ENCODE measurements around the gene APC2.
"Not testable (repeated sequence)": the region's sequence is repeated elsewhere in the genome, so short reads cannot be mapped to it uniquely, and the experiment has no call there.

The APC2 gene

DNA sequence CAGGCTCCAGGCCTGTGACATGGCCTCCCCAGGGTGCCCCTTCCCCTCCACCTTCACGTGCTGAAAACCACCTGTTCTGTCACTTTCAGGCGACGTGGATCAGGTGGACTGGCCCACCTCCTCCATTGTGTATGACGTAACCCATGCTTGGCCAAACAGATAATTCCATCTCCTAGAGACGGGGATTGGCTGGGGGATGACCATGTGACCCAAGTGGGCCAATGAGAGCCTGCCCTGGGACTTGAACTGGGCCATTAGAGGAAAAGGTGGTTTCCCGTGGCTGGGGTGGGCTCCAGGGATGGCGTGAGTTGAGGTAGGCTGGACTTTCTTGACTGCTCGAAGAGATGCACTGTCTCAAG is 66.5 kb downstream of the APC2 start:
- no peak overlapping the region for H3K27ac ChIP-seq (ENCODE audit: low read depth in 2 of 2, low read length in 2 of 2)
- peaks cover 3 to 4% of the 10 kb centered on the region in 2 donors for H3K4me1 ChIP-seq (ENCODE audit: control insufficient read depth in 2 of 2, insufficient read depth in 2 of 2, low read length in 2 of 2)
- no peak overlapping the region for H3K4me3 ChIP-seq (ENCODE audit: low read length in 2 of 2)
- peaks cover 12 to 21% of the 10 kb centered on the region in 2 donors for H3K27me3 ChIP-seq (ENCODE audit: control insufficient read depth in 2 of 2, insufficient read depth in 2 of 2, low read length in 2 of 2)
- no peaks in the 10 kb centered on the region for H3K9me3 ChIP-seq (ENCODE audit: control insufficient read depth in 2 of 2, low read length in 2 of 2)
- no peak overlapping the region for H3K9ac ChIP-seq (ENCODE audit: low read depth in 1 of 2, low read length in 2 of 2)
- no peaks in the 10 kb centered on the region for H3K36me3 ChIP-seq (ENCODE audit: control insufficient read depth in 2 of 2, insufficient read depth in 2 of 2, low read length in 2 of 2)

DNA sequence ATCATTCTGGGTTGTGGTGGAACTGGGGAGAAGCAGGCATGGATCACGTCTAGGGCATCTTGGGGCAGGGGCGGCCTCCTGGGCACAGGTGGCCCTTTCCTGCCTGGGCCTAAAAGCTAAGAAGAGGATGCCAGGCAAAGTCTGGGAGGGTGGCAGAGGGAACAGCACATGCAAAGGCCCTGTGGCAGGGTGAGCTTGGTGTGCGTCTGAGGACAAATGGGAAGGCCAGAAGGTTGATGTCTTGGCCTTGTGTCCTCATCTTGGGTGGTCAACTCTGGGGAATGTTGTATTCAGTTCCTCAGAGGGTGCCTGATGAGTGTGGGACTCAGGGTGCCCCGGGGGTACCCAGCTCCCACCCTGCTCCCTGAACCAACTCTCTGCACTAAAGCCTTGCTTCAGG is 68.5 kb downstream of the APC2 start:
- Histone ChIP-seq H3K4me1 (ENCODE audit: control insufficient read depth in 2 of 2, insufficient read depth in 2 of 2, low read length in 2 of 2) (no peaks in the 10 kb centered on the region), H3K36me3 (ENCODE audit: control insufficient read depth in 2 of 2, insufficient read depth in 2 of 2, low read length in 2 of 2) (no peaks in the 10 kb centered on the region), H3K9ac (ENCODE audit: low read depth in 1 of 2, low read length in 2 of 2) (no peak overlapping the region), H3K9me3 (ENCODE audit: control insufficient read depth in 2 of 2, low read length in 2 of 2) (no peaks in the 10 kb centered on the region), H3K27me3 (ENCODE audit: control insufficient read depth in 2 of 2, insufficient read depth in 2 of 2, low read length in 2 of 2) (peaks cover 12 to 17% of the 10 kb centered on the region in 2 donors), H3K27ac (ENCODE audit: low read depth in 2 of 2, low read length in 2 of 2) (no peak overlapping the region), H3K4me3 (ENCODE audit: low read length in 2 of 2) (no peak overlapping the region)

GRCh38 chr19:1519802-1520201 is 69.9 kb downstream of the APC2 start:
- H3K4me3 ChIP-seq (ENCODE audit: low read length in 2 of 2); H3K27ac ChIP-seq (ENCODE audit: low read depth in 2 of 2, low read length in 2 of 2); H3K4me1 ChIP-seq (ENCODE audit: control insufficient read depth in 2 of 2, insufficient read depth in 2 of 2, low read length in 2 of 2); H3K36me3 ChIP-seq (ENCODE audit: control insufficient read depth in 2 of 2, insufficient read depth in 2 of 2, low read length in 2 of 2); H3K9me3 ChIP-seq (ENCODE audit: control insufficient read depth in 2 of 2, low read length in 2 of 2); H3K9ac ChIP-seq (ENCODE audit: low read depth in 1 of 2, low read length in 2 of 2): not testable (repeated sequence)
- H3K27me3 ChIP-seq (ENCODE audit: control insufficient read depth in 2 of 2, insufficient read depth in 2 of 2, low read length in 2 of 2), result peaks cover 15 to 24% of the 10 kb centered on the region in 2 donors

DNA sequence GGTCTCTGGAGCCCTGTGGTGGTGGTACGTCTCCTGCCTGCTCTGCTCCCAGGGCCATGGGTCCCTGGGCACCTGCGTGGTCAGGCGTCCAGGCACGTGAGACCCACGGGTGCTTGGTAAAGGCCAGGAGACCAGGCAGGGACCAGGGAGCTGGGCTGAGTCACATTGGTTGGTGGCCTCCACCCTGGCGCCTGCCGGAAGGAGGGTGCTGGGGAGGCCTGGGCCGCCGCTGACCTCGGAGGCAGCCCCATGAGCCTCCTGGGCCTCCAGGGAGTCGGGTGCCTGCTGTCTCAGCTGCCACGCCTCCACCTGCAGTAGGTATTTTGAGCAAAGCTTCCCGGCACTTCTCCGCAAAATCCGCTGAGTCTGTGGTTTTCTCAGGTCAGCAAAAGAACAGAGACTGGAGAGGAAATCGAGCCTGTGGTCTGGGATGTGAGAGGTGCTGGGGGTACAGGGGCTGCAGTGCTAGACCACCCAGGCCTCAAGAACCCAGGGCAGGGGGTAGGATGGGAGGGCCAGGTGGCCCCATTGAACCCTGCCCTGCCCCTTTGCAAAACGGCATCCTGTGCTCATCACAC is 70.4 kb downstream of the APC2 start:
- no peak overlapping the region for H3K4me3 ChIP-seq (ENCODE audit: low read length in 2 of 2)
- H3K4me1 ChIP-seq (ENCODE audit: control insufficient read depth in 2 of 2, insufficient read depth in 2 of 2, low read length in 2 of 2), result no peaks in the 10 kb centered on the region
- peaks cover 17 to 29% of the 10 kb centered on the region in 2 donors for H3K27me3 ChIP-seq (ENCODE audit: control insufficient read depth in 2 of 2, insufficient read depth in 2 of 2, low read length in 2 of 2)
- H3K9me3 ChIP-seq (ENCODE audit: control insufficient read depth in 2 of 2, low read length in 2 of 2), result no peaks in the 10 kb centered on the region
- H3K27ac ChIP-seq (ENCODE audit: low read depth in 2 of 2, low read length in 2 of 2), result no peak overlapping the region
- no peak overlapping the region for H3K9ac ChIP-seq (ENCODE audit: low read depth in 1 of 2, low read length in 2 of 2)
- H3K36me3 ChIP-seq (ENCODE audit: control insufficient read depth in 2 of 2, insufficient read depth in 2 of 2, low read length in 2 of 2), result no peaks in the 10 kb centered on the region

- H3K4me1 ChIP-seq (ENCODE audit: control insufficient read depth in 2 of 2, insufficient read depth in 2 of 2, low read length in 2 of 2), result no peaks in the 10 kb centered on the region
- no peaks in the 10 kb centered on the region for H3K36me3 ChIP-seq (ENCODE audit: control insufficient read depth in 2 of 2, insufficient read depth in 2 of 2, low read length in 2 of 2)
- no peak overlapping the region for H3K27ac ChIP-seq (ENCODE audit: low read depth in 2 of 2, low read length in 2 of 2)
- H3K4me3 ChIP-seq (ENCODE audit: low read length in 2 of 2), result no peak overlapping the region
- peaks cover 24 to 38% of the 10 kb centered on the region in 2 donors for H3K27me3 ChIP-seq (ENCODE audit: control insufficient read depth in 2 of 2, insufficient read depth in 2 of 2, low read length in 2 of 2)
- H3K9me3 ChIP-seq (ENCODE audit: control insufficient read depth in 2 of 2, low read length in 2 of 2), result no peaks in the 10 kb centered on the region
- no peak overlapping the region for H3K9ac ChIP-seq (ENCODE audit: low read depth in 1 of 2, low read length in 2 of 2)
These were observed 71.7 kb downstream of the APC2 start for GRCh38 chr19:1521636-1522035.

DNA sequence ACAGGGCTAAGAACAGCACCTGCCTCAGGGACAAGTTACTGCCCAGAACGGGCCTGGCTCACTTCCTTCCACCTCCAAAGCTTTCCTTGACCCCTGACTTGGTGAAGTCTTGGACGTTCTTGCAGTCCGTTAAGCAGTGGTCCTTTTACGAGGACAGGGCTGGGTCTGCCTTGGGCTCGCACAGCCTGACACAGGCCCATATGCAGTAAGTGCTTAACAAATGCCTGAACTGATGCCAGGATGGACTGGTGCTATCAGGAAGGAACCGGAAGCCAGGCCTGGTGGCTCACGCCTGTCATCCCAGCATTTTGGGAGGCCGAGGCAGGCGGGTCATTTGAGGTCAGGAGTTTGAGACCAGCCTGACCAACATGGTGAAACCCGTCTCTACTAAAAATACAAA is 72.1 kb downstream of the APC2 start:
- H3K27ac ChIP-seq (ENCODE audit: low read depth in 2 of 2, low read length in 2 of 2), result no peak overlapping the region
- H3K27me3 ChIP-seq (ENCODE audit: control insufficient read depth in 2 of 2, insufficient read depth in 2 of 2, low read length in 2 of 2), result peaks cover 24 to 38% of the 10 kb centered on the region in 2 donors

GRCh38 chr19:1522838-1523237 is 72.9 kb downstream of the APC2 start:
- Histone ChIP-seq H3K27ac (ENCODE audit: low read depth in 2 of 2, low read length in 2 of 2) (no peak overlapping the region), H3K4me1 (ENCODE audit: control insufficient read depth in 2 of 2, insufficient read depth in 2 of 2, low read length in 2 of 2) (no peaks in the 10 kb centered on the region), H3K9me3 (ENCODE audit: control insufficient read depth in 2 of 2, low read length in 2 of 2) (no peaks in the 10 kb centered on the region), H3K36me3 (ENCODE audit: control insufficient read depth in 2 of 2, insufficient read depth in 2 of 2, low read length in 2 of 2) (no peaks in the 10 kb centered on the region), H3K9ac (ENCODE audit: low read depth in 1 of 2, low read length in 2 of 2) (no peak overlapping the region), H3K27me3 (ENCODE audit: control insufficient read depth in 2 of 2, insufficient read depth in 2 of 2, low read length in 2 of 2) (peaks cover 24 to 38% of the 10 kb centered on the region in 2 donors), H3K4me3 (ENCODE audit: low read length in 2 of 2) (no peak overlapping the region)

More for the DNA sequence above, 72.1 kb downstream of the APC2 start:
- no peaks in the 10 kb centered on the region for H3K9me3 ChIP-seq (ENCODE audit: control insufficient read depth in 2 of 2, low read length in 2 of 2)
- no peak overlapping the region for H3K4me3 ChIP-seq (ENCODE audit: low read length in 2 of 2)
- no peaks in the 10 kb centered on the region for H3K4me1 ChIP-seq (ENCODE audit: control insufficient read depth in 2 of 2, insufficient read depth in 2 of 2, low read length in 2 of 2)
- no peak overlapping the region for H3K9ac ChIP-seq (ENCODE audit: low read depth in 1 of 2, low read length in 2 of 2)
- no peaks in the 10 kb centered on the region for H3K36me3 ChIP-seq (ENCODE audit: control insufficient read depth in 2 of 2, insufficient read depth in 2 of 2, low read length in 2 of 2)
